CD4-positive, alpha-beta T cell treated with Interleukin-12 subunit alpha and Interleukin-12 subunit beta, for 1 hour (primary cell): ENCODE results near the gene EPS15.

ENCODE experiments used
- DNase-seq: peaks from one replicate; pipeline ENCODE4 v3.0.0-alpha.2; 2020

The EPS15 gene

DNA sequence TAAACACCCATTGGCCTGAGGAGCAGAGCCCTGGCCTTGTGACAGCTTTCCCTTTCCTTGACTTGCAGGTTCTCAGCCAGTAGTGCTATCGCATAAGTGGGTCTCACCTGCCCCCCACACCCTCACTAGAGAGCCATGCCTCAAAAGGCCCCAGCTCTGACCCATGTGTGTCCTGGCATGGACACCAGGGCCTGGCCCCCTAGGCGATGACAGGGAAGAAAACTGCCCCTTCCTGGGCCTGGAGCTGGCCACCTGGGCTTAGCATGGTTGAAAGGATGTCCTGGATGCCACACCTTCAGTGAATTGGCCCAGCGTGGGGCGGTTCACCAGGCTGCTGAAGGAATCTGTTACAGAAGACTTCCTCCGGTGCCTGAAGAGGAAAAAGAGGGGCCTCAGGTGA is 207.2 kb downstream of the EPS15 start:
- DNase-seq, result no peak

DNA sequence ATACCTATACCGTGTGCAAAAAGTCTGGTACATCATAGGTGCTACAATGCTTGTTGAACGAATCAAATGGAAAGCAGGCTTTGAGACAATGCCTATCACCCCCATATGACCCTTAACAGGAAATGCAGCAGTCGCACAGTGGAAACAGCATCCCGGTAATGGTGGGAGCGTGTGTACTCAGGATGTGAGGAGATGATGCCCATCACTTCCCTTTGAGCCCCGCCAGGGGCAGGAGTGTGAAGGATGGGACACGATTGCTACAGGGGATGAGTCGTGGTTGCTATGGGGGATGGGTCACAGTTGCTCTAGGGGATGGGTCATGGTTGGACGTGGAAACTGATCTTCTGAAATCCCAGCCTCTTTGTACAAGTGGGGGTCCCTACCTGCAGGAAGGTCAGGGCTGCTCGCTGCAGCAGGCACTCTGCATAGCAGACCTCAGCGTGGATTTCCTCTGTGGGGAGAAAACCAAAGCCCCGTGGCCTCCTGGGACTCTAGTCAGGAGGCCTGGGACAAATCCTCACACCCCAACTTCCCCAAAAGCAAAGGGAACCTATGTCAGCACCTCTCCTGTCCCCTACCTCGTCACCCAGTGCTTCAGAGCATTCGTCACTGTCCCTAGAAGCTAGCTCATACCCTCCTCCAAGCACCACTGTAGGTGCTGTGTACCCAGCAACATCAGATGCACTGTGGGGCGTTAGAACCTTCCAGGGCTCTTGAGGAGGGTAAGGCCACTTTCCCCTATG is 208.0 kb downstream of the EPS15 start:
- no peak for DNase-seq

DNA sequence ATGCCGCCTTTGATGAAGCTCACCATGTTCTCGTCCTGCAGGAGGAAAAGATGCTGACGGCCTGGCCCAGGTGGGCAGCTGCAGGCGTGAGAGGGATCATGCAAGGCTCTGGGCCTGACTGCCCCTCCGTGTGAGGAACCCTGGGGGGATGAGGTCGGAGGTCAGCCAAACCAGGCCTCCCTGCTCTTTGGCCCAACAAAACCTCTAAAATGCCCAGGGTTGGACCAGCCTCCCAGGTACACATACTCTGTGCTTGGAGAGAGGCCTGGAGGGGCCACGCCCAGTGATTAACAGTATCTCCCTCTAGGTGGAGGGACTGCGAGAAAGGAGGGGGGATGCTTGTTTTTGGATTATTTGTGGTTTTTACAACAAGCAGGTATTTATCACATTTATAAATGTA is 209.8 kb downstream of the EPS15 start:
- no peak for DNase-seq

DNA sequence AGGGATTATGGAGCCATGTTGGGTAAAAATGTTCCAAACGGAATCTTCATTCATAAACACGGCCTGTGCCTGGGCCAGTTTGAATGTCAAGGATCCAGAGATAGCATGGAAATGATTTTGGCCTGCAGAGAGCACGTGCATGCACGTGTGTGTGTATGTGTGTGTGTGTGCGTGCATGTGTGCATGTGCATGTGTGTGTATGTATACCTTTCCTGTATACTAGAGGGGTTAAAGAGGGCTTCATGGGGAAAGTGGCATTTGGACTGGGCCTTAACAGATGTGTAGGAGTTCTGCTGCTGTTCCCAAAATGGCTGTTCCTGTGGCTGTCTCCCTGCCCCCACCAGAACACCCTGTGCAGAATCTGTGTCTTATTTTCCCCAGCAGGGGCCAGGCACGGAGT is 210.4 kb downstream of the EPS15 start:
- no peak for DNase-seq

DNA sequence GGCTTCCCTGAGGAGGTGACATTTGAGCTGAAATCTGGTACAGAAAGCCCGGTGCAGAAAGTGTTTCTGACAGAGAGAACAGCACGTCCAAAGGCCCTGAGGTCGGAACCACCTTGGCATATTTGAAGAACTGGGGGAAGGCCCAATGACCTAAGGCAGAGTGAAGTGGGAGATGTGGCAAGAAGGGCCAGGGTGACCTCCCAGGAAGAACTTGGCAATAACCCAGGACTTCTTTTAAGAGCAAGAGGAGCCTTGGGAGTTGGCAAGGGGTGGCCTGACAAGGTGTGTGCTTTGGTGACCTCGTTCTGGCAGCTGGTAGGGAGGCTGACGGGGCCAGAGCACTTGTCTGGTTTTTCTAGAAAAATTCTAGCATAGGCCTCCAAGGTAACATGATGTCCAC is 212.1 kb downstream of the EPS15 start:
- DNase-seq, result no peak

DNA sequence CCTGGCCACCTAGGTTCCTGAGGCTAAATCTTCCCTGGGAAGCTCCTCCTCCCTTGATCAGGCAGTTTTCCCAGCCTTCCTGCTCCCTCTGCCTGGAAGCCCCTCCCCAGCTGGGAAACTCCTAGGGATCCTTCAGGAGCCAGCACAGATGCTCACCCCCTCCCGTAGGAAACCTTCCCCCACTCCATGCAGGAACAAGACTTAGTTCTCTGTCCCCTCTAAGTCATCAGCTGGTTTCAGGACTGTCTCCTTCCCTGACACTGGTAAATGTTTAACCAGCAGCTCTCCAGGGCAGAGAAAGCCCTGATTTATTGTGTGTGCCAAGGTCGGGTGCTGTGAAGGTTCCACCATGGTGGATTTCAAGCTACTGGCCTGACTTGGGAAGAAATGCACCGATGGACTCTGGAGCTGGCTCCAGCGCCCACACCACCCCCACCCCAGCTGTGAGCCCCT is 213.7 kb downstream of the EPS15 start:
- no peak for DNase-seq

DNA sequence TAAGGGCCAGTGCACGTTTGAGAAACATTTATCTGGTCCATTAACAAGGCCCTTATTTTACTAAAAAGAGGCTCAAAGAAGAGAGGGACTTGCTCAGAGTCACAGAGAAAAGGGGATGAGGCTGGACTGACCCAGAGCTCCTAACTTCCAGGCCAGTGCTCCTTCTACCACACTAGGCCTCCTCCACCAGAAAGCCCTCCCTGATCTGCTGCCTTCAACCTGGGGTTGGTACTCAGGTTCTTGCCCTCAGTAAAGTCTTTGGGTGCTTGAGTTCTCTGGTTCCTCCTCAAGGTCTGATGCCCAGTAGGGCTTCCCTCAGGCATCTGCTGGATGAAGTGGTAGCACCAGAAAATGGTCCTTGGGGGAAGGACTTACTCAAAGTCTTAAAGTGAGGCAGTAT is 214.7 kb downstream of the EPS15 start:
- no peak for DNase-seq
